Raji (cell line): ENCODE results near the gene GRB10.

ENCODE experiments used
- POLR2A ChIP-seq: IDR thresholded peaks from 2 replicates; pipeline ENCODE4 v1.6.1; 2011; ENCODE audit warnings: low read depth, low read length, control low read depth; ENCODE audit not compliant: insufficient read depth

The GRB10 gene

GRCh38 chr7:50648570-50649169 lies 134.0 kb downstream of the GRB10 start:
- no peak for TF ChIP-seq POLR2A

GRCh38 chr7:50648076-50648475 lies 134.6 kb downstream of the GRB10 start:
- no peak for TF ChIP-seq POLR2A

GRCh38 chr7:50647286-50647980 lies 135.3 kb downstream of the GRB10 start:
- no peak for TF ChIP-seq POLR2A

DNA sequence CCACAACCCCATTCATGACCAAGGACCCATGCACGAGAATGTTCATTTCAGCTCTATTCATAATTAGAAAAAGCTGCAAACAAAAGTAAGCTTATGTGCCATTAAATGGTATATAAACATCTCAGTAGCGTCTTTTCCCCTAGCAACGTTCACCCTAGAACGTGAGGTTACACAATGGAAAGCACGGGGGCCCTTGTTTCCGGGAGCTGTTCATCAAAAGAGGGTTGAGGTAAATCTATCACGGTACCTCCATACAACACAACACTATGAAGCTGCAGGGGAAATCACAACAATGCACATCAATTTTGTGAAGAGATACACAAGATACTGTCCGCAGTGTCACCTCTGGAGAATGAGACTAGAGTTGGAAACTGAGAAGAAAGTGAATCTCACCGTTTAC lies 136.6 kb downstream of the GRB10 start:
- no peak for TF ChIP-seq POLR2A

DNA sequence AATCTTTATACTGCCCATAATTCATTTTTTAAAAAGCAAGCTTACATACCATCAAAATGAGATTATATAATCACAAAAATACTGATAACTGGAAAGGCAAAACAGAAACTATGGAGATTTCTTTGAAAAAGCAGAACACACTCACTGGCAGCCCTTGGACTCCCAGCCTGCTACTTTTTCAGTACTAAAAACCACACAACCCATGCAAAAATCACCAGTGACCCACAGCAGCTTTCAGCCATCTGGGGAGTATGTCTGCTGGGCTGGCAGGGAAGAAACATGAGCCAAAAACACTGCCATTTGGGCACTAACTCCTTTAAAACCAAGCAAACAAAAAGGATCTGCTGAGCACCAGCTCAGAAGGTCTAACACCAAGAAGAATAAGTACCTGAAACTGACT lies 137.5 kb downstream of the GRB10 start:
- no peak for TF ChIP-seq POLR2A

- no peak for TF ChIP-seq POLR2A
These were observed 138.1 kb downstream of the GRB10 start for GRCh38 chr7:50644586-50644985.

DNA sequence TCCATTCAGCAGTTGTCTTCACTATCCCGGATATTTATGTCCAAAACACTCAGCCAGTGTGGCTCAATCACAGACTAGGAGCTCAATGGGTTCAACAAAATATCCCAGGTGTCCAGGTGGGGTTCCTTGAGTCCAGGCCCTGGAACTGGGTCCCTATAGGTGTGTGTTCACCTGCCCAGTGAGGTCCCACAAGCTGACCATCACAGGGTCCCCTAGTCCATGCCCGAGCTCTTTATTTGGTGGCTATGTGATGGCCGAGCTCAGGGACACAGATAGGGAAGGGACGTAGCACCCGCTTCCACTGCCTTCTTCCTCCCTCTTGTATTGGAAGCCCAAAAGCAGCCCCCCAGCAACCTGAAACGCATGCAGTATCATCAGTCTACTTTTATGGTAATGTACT lies 138.6 kb downstream of the GRB10 start:
- TF ChIP-seq POLR2A = no peak

- TF ChIP-seq POLR2A = no peak
These were observed 141.0 kb downstream of the GRB10 start for GRCh38 chr7:50641442-50642405.

DNA sequence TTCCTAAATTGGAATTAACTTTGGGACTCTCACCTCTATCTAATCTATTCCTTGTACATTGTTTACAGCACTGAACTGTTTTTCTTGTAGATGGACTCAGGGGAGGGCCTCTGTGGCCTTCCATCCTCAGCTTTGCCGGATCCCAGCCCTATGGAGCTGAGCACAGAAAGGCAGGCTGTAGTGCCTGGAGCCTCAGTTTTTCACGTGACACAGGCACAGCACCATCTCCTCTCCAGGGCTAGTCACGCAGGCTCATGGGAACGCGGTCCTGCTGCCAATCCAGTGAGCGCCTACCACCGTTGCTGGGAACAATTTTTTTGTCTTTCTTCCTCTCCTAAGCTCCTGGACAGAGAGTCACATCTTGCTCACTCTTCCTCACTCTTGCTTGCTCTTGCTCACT lies 141.9 kb downstream of the GRB10 start:
- no peak for TF ChIP-seq POLR2A

DNA sequence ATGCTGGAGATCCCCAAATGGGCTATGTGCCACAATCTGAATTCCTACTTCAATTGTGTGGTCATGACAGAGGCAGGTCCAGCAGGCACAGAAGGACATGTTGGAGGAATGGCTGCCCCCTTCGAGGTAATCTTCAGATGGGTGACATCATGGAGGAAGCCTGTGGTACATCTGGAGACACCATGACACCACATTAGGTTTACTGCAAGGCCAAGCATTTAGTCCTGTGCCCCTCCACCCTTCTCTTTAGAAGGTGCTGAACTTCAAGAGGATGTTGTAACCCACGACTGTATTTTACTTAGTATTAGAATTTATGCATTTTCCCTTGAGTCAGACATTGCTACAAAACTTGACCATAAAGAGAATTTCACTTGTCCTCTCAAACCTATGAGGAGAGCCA lies 142.4 kb downstream of the GRB10 start:
- TF ChIP-seq POLR2A = no peak

- TF ChIP-seq POLR2A = no peak
These were observed 144.7 kb downstream of the GRB10 start for GRCh38 chr7:50637725-50638643.

GRCh38 chr7:50634378-50634777 lies 148.3 kb downstream of the GRB10 start:
- no peak for TF ChIP-seq POLR2A

DNA sequence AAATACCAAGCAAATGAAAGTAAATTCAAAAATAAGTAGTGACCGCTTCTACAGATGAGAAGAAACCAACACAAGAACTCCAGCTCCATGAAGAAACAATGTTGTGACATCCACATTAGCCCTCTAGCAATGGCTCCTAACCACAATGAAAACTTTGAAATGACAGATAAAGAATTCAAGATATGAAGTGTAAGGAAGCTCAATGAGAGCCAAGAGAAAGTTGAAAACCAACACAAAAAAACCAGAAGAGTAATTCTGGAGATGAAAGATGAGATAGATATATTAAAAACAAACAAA lies 149.3 kb downstream of the GRB10 start:
- TF ChIP-seq POLR2A = no peak

DNA sequence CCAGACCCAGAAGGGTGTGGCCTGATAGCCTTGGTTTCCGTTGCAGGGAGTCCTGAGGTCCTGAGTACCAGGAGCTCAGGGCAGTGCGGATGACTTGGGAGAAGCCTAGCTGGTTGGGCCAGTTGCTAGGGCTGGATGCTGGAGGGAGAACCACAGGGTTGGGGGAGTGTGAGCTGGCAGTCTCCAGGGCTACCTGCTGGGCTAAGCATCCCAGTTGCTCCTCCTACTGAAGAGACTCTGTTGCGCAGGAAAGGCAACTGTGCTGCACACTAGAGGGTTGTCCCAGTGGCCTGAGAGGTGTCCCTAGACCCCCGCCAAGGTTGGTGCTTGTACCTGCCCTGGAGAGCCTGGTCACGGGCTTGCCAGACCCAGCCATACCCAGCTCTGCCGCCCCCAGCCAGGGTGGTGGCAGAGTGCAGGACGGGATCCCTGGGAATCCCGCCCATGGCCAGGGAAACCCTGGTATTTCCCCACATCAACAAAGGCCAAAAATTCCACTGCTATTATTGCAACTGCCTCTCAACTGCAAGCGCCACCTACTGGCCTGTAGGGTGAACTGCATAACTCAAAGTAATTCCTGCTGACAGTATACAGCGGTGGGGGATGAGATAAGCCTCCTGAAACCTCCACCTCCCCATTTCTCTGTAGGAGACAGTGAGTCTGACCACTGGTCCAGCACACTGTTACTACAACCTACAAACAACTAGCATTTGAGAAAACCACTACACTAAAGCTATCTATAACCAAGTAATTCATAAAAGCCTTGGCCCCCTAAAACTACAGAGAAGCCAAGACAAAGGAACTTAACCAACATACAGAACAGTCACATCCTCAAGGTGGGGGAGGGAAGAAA lies 149.9 kb downstream of the GRB10 start:
- no peak for TF ChIP-seq POLR2A
